GM19468 (cell line): ENCODE data around the gene SHC3.

ENCODE experiments used
- ATAC-seq: cut with Tn5 transposase; IDR thresholded peaks from one replicate; pipeline ENCODE4 v1.9.1; 2021; ENCODE audit warnings: mild to moderate bottlenecking, moderate library complexity, moderate number of reproducible peaks; ENCODE audit not compliant: unreplicated experiment; ENCODE audit errors: extremely low read depth

SHC3 gene

GRCh38 chr9:88993871-88994460, 184.7 kb downstream of the SHC3 start:
- no peak for ATAC-seq

GRCh38 chr9:88993327-88993726, 185.3 kb downstream of the SHC3 start:
- no peak for ATAC-seq

GRCh38 chr9:88992556-88992955, 186.1 kb downstream of the SHC3 start:
- no peak for ATAC-seq

GRCh38 chr9:88991066-88992034, 187.3 kb downstream of the SHC3 start, which contains the start of gene S1PR3:
Gene S1PR3, plus strand, starts transcription at chr9:88991468. Its CDS starts 9,733 bp downstream, at chr9:89001201.
- ATAC-seq: no peak

- no peak for ATAC-seq
Measured at GRCh38 chr9:88990729-88991065, 187.9 kb downstream of the SHC3 start.

GRCh38 chr9:88990041-88990728, 188.4 kb downstream of the SHC3 start:
- ATAC-seq: no peak

GRCh38 chr9:88988796-88989641, 189.6 kb downstream of the SHC3 start:
- ATAC-seq: no peak

- no peak for ATAC-seq
Measured at GRCh38 chr9:88987661-88988060, 191.0 kb downstream of the SHC3 start.

GRCh38 chr9:88986776-88987175, 191.8 kb downstream of the SHC3 start:
- no peak for ATAC-seq

- ATAC-seq: no peak
Measured at GRCh38 chr9:88985616-88986015, 193.0 kb downstream of the SHC3 start.

GRCh38 chr9:88984543-88984883, 194.1 kb downstream of the SHC3 start:
- ATAC-seq: no peak

GRCh38 chr9:88983865-88984542, 194.6 kb downstream of the SHC3 start:
- ATAC-seq: no peak

GRCh38 chr9:88980740-88981203, 197.8 kb downstream of the SHC3 start:
- no peak for ATAC-seq

- no peak for ATAC-seq
Measured at GRCh38 chr9:88979791-88980190, 198.8 kb downstream of the SHC3 start.

GRCh38 chr9:88979021-88979420, 199.6 kb downstream of the SHC3 start:
- no peak for ATAC-seq

- no peak for ATAC-seq
Measured at GRCh38 chr9:88978034-88978433, 200.6 kb downstream of the SHC3 start.

- ATAC-seq: no peak
Measured at GRCh38 chr9:88976890-88977257, 201.7 kb downstream of the SHC3 start.

GRCh38 chr9:88975966-88976889, 202.4 kb downstream of the SHC3 start:
- ATAC-seq: no peak

- no peak for ATAC-seq
Measured at GRCh38 chr9:88974641-88975040, 204.0 kb downstream of the SHC3 start.
